Fibroblast of the conjunctiva (primary cell): ENCODE measurements around the gene TTC7B.
A peak's percentile ranks its signal among the peaks of the same experiment; 100 is the strongest.

Experiments used
- DNase-seq: peaks from one replicate; pipeline ENCODE4 v3.0.0-alpha.2; 2010; ENCODE audit warnings: low read depth

Gene TTC7B

DNA sequence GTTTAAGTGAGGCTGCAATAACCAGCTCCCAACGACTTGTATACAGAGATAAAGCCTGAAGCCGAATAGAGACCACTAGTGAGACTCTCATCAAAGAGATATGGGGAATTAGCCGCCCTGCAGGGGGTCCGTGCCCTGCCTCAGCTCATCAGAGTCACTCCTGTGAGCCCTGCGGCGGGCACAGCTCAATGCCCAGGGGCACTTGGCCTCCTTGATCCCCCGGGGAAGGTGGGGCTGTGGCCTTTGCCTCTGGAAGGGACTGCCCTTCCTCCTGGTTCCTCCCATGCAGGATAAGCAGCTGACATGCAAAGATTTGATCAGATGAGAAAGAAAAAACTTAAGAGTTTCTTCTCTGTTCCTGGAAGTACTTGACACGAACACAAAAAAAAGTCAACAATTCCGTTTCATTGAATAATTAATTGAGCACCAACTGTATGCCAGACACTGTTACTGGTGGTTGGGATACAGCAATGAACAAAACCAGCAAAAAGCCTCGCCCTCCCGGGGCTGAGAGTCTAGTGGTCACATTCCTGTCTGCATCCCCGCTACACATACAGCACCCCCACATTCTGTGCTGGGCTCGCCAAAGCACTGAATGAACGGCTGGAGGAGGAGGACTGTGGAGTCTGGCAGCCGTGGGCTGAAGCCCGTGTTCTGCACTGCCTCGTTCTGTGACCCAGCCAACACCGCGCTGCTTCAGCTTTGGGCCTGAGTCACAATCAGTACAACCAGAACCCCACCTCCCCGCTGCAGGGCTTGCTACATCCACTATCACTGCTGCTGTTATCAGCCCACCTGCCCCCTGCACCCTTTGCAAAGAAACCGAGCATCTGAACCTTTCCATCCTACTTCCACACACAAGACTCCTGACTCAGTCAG lies 10.3 kb downstream of the TTC7B start:
- DNase-seq = no peak

DNA sequence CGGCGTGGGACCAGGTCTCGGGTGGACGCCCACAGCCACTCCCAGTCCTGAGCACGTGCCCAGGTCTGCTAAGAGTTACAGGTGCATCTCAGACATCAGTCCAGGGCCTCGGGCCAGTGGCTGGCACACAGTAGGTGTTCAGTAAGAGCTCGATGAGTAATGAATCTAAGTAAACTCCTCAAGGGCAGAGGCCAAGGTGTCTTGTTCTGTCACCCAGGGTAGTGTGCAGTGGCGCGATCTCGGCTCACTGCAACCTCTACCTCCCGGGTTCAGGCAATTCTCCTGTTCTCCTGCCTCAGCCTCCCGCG lies 11.2 kb downstream of the TTC7B start:
- no peak for DNase-seq

- DNase-seq = no peak
Observed at GRCh38 chr14:90804292-90805083, 11.7 kb downstream of the TTC7B start.

DNA sequence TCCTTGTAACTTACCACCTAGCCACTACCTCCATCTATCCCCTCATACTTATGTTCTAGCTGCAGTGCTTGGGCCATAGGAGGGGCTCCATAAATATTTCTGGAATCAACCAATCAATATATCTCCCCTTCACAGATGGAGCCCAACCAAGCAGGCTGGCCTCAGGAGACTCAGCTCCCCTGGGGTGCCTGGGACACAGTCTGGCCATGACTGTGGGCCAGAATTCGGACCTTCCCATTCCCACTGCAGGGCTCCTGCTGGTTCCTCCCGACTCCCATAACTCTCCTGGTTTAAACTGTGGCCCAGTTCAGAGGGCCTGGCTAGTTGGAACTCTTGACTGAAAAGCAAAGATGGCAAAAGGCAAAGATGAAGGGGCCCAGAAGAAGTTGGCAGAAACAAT lies 13.0 kb downstream of the TTC7B start:
- no peak for DNase-seq

GRCh38 chr14:90799420-90799819 lies 16.8 kb downstream of the TTC7B start:
- DNase-seq = no peak

DNA sequence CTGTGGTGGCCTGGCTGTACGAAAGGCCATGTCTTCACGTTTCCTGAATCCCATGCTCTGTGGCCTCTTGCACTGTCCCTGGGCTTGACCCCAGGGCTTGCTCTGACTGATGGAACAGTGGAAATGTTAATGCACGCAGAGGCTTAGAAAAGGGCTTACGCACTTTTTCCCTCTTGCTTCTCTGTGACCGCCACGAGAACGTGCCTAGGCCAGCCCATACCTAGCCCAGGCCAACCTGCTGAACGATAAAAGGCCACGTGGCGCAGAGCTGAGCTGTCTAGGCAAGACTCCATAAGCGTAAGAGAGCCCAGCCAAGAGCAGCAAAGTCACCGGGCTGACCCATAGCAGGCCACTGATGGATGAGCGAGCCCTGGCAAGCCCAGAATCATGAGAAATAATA lies 18.3 kb downstream of the TTC7B start:
- no peak for DNase-seq

- no peak for DNase-seq
Observed at GRCh38 chr14:90797451-90797850, 18.8 kb downstream of the TTC7B start.

DNA sequence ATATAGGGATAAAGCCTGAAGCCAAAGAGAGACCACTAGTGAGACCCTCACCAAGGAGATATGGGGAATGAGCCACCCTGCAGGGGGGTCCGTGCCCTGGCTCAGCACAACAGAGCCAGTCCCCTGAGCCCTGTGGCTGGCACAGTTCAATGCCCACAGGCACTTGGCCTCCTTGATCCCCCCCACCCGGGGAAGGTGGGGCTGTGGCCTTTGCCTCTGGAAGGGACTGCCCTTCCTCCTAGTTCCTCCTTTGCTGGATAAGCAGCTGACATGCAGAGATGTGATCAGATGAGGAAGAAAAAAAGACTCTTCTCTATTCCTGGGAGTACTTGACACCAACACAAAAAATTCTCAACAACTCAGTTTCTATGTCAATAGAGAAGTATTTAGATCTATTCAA lies 19.9 kb downstream of the TTC7B start:
- DNase-seq = no peak

DNA sequence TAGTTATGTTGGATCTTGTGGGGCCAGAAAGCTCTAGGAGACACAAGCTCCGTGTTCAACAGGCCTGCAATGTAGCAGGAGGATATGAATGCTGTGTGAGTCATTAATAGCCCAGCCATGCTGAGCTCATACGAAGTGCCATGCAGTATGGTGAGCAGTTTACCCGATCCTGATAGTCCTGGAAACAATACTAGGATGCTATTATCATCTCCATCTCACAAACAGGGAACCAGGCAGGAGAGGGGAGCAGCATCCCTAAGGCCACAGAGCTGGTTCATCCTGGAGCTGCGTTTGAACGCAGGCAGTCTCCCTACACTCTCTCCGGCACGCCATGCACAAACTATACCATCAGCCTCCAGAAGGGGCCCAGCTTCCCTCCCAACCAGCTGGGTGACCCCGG lies 20.5 kb downstream of the TTC7B start:
- DNase-seq = peak; percentile 43

- DNase-seq = no peak
Observed at GRCh38 chr14:90791486-90791885, 24.7 kb downstream of the TTC7B start.

DNA sequence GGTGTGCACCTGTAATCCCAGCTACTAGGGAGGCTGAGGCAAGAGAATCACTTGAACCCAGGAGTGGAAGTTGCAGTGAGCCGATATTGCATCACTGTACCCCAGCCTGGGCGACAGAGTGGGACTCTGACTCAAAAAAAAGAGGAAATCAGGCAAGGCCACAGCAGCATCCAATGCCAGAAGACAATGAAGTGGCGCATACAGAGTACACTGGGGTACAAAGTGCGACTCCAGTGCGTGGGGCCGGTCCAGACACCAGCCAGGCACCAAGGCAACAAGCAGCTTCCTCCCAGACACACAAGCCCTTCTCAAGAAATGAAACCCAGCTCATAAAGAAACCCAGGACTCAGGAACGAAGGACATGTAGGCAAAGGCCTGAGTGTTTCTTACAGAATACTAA lies 28.2 kb downstream of the TTC7B start:
- DNase-seq = no peak

DNA sequence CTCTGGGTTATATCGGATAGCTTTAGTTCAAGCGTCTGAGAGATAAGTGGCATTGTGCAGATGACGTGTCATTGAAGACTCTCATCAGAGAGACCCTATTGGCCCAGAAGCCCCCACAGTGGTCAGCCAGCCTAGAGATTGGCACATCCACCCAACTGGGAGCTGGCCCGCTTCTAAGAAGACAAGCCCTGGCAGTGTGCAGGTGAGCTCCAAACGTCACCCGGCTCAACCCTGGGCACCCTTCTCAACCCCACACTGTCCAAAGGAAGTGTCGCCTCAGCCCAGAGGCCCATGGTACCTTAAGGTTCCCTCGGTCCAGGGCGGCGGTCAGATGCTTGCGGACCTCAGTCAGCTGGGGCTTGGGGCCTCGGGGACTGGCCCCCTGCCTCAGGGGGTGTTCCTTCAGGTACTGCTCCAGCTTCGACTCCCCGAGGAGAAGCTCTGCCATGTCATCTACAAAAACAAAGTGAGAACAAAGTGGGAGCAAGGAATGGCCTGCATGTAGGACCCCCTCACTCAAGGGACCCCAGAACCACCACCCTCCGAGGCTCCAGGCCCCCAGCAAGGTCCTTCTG lies 30.3 kb downstream of the TTC7B start:
- no peak for DNase-seq

GRCh38 chr14:90785471-90785870 lies 30.8 kb downstream of the TTC7B start:
- DNase-seq = no peak

DNA sequence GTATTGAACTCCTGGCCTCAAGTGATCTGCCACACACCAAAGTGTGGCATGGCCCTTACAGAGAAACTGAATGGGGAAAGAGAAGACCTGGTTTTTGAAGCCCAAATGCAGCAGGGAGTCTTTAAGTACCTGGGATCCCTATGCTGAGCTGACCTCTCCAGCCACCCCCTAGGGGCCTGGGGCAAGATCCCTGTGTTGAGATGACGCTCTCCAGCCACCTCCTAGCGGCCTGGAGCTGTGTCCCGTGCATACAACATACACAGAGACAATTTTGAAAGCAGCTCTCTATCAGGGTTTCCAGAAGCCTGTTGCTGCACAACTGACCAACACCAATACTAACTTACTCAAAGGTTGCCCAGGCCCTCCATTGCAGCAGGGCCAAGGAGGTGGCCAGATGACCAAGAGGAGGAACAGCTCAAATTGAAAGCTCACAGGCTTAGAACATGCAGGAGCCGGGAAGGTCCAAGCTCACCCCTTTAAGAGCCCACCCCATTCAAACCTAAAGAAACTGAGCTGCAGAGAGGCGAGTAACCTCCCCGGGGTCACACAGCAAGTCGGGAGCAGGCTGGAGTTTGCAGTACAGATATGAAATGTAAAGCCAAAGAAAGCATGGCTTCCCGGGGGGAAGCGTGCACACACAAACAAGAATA lies 31.5 kb downstream of the TTC7B start:
- no peak for DNase-seq

- DNase-seq = no peak
Observed at GRCh38 chr14:90783344-90783743, 32.9 kb downstream of the TTC7B start.

GRCh38 chr14:90782892-90783291 lies 33.3 kb downstream of the TTC7B start:
- no peak for DNase-seq

DNA sequence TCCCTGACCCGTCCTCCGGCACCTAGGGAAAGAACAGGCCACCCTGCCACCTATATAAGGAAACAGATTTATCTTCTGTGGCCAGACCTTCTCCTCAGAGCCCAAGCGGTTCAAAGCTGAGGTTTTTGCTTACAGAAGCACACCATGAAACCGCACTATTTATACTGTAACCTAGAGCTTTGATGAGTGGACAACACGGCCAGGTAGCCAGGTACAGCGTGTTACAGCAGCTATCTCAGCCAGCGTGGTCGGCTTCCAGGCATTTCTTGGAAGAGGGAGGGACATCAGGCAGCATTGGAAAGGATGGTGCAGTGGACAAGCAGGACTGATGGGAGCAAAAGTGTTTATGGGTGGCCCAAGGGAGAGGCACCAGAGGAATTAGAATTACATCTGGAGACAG lies 34.4 kb downstream of the TTC7B start:
- DNase-seq = no peak

DNA sequence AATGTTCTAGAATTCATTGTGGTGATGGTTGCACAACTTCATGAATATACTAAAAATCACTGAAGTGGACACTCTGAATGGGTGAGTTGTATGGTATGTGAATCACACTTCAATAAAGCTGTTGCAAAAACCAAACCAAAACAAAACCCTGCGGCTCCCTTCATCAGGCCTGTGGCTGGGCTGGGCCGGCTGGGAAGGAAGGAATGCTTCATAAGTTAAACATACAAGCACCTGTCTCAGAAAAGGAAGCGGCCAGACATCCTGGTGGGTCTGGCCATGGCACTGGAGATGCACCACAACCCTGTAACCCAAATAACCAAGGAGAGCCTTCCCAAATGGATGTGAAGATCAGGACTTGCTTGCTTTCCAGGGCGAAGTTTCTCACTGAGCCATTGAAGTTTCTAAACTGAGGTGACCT lies 34.9 kb downstream of the TTC7B start:
- DNase-seq = no peak

DNA sequence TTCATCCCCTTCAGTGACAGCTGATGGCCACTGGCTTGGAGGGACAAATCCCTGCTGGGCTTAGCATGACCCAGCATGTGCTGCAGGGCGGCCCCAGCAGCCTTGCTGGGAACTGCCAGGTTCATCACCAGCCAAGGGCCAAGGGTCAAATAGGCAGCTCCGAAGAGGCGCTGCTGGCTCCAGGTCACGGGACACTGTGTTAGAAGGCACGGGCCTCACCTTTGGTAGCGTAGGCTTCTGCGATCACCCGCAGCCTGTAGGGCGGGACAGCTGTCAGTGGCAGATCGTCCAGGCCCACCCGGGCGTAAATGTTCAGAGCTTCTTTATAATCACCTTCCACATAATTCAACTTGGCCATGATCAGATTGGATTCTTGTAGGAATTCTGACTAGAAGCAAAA lies 35.7 kb downstream of the TTC7B start:
- DNase-seq = no peak

GRCh38 chr14:90778571-90779255 lies 37.5 kb downstream of the TTC7B start:
- DNase-seq = no peak

- DNase-seq = no peak
Observed at GRCh38 chr14:90777830-90778485, 38.3 kb downstream of the TTC7B start.

DNA sequence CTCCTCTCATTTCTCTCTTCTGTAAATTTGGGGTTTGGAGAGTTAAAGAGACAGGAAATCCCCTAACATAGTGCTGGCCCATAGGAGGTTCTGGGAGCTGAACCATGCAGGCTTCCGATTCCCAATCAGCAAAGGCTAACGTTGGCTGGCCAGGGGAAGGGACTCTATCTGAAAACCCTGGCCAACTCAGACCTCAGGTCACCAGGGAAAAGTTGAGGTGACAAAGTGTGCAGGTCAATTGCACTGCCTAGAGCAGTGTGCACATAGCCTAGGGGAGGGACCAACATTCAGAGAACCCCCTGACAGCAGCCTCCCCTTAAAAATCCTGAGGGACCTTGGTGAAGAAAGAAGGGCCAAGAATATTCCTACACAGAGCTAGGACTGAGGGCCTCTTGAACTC lies 38.9 kb downstream of the TTC7B start:
- no peak for DNase-seq
